ENCODE measurements around the gene LONP1.

GRCh38 chr19:5667751-5668271, 52.1 kb downstream of the LONP1 start:
- TF ChIP-seq CTCF (IDR thresholded peaks at IDR 0.05) (no peak), POLR2A (IDR thresholded peaks at IDR 0.05) (no peak)

All from Peyer's patch (tissue), 4 donors.